HG03342 (cell line): ENCODE results near the gene PLA2G4A.

ENCODE experiments used
- ATAC-seq: cut with Tn5 transposase; IDR thresholded peaks from one replicate; pipeline ENCODE4 v1.9.1; 2021; ENCODE audit warnings: mild to moderate bottlenecking, moderate library complexity; ENCODE audit not compliant: unreplicated experiment

The PLA2G4A gene

DNA sequence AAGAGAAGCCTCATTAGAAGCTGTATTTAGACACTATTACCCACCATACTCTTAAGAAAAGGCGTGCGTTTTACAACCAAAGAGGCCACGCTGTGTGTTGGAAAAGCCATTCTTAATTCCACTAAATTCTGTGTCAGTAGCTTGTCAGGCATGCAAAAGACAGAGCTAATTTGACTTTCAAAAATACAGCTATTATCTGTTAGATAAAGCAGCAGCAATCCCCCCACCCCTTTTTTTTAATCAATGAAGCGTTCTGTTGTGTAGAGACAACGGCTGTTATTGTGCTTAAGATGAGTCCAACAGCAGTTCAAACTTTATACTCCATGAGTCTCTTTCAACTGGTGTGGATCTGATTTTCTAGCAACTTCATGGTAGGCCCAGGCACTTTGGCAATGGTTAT, 43.5 kb downstream of the PLA2G4A start:
- no peak for ATAC-seq

DNA sequence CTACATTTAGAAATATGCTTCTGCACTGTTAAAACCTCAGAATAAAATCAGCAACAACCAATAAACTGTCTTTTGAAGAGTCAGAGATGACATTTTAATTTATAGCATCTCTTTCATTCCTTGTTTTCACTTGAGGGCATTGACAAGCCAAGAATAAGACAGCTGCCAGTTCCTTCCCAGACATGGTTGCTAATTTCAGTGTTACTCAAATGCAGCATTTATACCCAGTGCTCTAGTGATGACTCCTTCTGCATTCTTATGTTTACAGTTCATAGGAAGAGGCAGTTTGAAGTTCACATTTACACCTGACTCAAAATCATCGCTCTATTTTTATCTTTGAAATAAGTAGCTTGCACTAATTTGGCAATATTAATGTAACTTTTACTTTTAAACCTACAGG, 44.9 kb downstream of the PLA2G4A start:
- no peak for ATAC-seq

GRCh38 chr1:186875896-186876835, 47.4 kb downstream of the PLA2G4A start:
- ATAC-seq, result no peak

- no peak for ATAC-seq
Measured at GRCh38 chr1:186878356-186878755, 49.6 kb downstream of the PLA2G4A start.

- ATAC-seq, result no peak
Measured at GRCh38 chr1:186880982-186881381, 52.2 kb downstream of the PLA2G4A start.

DNA sequence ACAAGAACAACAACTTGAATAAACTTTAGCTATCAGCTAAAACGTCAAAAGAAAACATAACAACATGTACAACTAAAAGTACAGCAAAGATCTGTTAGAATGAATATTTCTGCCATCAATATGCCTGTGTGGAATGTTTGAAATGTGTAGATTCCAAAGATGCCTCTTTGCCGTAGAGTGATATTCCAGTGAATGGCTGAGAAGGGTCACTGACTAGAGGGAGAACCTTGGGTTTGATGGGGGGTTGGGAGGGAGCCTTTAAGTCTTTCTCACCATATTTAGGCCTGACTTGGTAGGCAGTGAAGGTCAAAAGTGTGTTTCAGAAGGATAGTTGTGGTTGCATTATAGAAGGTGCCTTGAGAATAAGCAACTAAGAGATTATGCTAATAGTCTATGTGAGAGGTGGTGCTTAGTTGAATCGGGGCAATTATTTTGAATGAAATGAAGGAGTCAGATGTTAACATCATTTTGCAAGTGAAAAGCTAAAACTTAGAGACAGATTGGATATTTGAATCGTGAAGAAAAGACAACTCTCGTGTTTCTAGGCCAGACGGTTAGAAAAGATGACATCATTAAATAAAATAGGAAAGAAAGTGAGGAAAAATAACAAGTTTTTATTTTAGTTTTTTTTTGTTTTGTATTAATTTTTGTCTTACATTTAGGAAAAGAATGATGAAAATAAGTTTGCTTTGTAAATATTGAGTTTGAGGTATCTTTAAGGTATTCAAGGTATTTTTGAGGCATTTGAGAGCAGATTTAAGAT, 53.8 kb downstream of the PLA2G4A start:
- ATAC-seq, result no peak

DNA sequence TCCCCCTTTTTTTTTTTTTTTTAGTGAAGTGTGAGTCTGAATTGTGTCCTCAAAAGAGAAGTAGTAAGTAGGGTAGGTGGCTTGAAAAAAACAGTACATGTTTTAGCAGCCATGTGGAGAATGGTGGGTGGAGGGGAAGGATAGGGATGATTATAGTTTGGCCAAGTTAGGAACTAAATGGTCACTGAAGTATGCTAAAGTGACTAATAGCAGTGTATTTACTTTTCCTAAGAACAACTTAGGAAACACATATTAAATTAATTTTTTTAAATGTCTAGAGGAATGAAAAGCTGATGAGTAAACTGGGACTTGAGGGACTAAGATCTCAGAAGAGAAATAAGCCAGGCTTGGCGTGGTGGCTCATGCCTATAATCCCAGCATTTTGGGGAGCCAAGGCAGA, 55.5 kb downstream of the PLA2G4A start:
- no peak for ATAC-seq

DNA sequence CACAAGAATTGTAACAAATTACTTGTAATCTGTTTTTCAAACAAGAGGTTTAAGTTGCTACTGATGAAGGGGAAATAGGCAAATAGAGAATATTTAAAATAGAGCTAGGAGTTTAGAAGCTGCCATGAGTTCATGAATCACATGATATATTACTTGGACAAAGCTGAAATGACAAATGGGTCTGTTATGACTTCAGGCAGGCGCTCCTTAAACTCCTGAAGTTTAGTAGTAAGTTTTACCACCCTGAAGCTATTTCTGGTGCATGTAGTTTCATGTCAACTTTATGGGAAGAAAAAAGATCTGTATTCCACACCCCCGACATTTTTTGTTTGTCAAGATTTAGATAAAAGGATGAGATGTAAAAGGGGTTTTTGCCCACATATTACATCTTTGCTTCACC, 58.5 kb downstream of the PLA2G4A start:
- ATAC-seq, result no peak

GRCh38 chr1:186888367-186888766, 59.6 kb downstream of the PLA2G4A start:
- ATAC-seq, result no peak

GRCh38 chr1:186892936-186893335, 64.2 kb downstream of the PLA2G4A start:
- ATAC-seq, result no peak

DNA sequence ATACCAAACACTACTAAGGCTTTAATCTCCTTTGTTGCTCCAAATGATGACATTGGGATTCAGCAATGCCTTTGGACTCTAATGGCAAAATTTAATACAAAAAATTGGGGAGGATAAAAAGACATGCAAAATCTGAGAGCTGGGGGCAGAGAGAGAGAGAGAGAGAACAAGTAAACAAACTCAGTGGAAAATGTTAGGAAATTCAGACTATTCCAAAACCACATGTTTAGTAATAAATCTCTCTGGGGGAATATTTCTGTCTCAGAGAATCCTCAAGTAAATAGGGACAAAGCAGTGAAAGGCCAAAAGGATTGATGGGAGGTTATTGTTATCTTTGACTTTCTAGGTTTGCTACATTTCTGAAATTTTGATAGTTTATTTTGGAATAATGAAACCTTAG, 65.7 kb downstream of the PLA2G4A start:
- no peak for ATAC-seq

GRCh38 chr1:186896211-186896610, 67.5 kb downstream of the PLA2G4A start:
- ATAC-seq, result no peak

- ATAC-seq, result no peak
Measured at GRCh38 chr1:186897008-186897407, 68.3 kb downstream of the PLA2G4A start.

DNA sequence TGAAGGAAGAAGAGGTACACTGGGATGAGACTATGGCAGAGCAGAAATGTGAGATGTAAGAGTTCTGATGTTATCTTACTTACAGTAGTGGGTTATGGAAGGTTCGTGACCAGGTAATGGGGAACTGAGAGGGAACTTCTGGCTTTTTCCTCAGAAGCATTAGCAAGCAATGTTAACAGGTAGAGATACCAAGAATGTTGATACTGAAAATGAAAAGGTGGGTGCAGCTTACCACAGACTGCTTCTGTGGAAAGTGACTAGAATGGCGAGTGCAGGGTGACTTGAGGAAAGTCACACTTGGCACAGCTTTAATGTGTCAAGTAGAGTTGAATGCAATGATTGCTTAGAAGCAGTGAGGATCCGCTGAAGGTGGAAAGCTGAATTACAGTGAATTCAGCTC, 70.8 kb downstream of the PLA2G4A start:
- ATAC-seq, result peak; percentile 84

DNA sequence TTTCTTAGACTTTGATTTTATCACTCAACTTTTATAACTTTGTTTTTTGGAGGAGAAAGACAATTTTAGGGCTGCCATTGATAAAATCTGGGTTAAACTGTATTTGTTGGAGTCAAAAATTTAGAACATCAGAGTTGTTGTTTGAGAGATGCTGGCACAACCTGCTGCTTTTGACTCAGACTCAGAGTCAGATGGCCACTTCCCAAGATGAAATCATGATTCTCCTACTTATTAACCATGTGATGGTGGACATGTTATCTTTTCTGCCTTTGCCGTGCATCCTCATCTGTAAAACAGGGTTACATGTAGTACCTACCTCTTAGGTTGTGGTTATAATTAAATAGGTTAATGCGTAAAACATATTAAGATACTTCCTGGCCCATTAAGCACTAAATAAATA, 71.2 kb downstream of the PLA2G4A start:
- ATAC-seq, result no peak

GRCh38 chr1:186900539-186901237, 71.9 kb downstream of the PLA2G4A start:
- ATAC-seq, result no peak

GRCh38 chr1:186901631-186902030, 72.9 kb downstream of the PLA2G4A start:
- ATAC-seq, result no peak

- ATAC-seq, result no peak
Measured at GRCh38 chr1:186903374-186904136, 74.8 kb downstream of the PLA2G4A start.

GRCh38 chr1:186904361-186904760, 75.6 kb downstream of the PLA2G4A start:
- no peak for ATAC-seq

GRCh38 chr1:186905561-186905960, 76.8 kb downstream of the PLA2G4A start:
- ATAC-seq, result no peak

GRCh38 chr1:186915555-186915954, 86.8 kb downstream of the PLA2G4A start:
- no peak for ATAC-seq
